GM20431 (cell line): ENCODE measurements around the gene PFN3.
"Not testable (repeated sequence)": the region's sequence is repeated elsewhere in the genome, so short reads cannot be mapped to it uniquely, and the experiment has no call there.

Experiments used
- in situ Hi-C: fragments of 300-500 bp; cut with MseI, MboI; formaldehyde crosslinking; loops from one replicate; pipeline ENCODE4 v1.15.0; 2020; ENCODE audit warnings: low sequenced_read_pairs; ENCODE audit not compliant: unreplicated experiment

The PFN3 gene

DNA sequence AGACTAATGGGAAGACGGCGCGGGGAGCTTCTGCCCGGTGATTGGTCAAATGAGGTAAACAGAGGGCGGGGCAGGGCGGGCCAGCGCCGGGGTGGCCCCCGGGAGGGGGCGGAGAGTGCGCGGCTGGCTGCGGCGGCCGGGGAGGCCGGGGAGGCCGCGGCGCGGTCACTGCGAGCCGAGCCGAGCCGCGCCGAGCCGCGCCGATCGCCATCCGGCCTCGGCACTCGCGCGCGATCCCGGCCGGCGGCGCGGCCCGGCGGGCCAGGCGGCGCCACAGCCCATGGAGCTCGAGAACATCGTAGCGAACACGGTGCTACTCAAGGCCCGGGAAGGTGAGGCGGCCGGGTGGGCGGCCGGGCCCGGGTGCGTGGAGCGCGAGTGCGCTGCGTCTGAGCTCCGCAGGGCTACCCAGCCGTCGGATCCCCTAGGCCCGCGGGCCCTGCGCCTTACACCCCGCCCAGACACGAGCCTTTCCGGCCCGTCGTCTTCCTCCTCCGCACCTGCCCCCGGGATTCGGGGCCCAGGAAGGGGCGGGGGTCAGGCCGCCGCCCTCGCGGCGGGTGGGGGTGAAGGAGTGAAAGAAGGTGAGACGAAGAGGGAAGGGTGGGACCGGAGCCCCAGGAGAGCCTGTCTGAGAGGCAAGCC, 26.2 kb upstream of the PFN3 start, which contains the start of gene GRK6:
Gene GRK6, plus strand, starts transcription at position 111 of the 645 bp plus-strand sequence. Its CDS starts 170 bp downstream, at position 281.
- in situ Hi-C loops, result no loop called here

- in situ Hi-C loops, result no loop called here
These were observed 25.5 kb upstream of the PFN3 start for GRCh38 chr5:177425801-177426565.

DNA sequence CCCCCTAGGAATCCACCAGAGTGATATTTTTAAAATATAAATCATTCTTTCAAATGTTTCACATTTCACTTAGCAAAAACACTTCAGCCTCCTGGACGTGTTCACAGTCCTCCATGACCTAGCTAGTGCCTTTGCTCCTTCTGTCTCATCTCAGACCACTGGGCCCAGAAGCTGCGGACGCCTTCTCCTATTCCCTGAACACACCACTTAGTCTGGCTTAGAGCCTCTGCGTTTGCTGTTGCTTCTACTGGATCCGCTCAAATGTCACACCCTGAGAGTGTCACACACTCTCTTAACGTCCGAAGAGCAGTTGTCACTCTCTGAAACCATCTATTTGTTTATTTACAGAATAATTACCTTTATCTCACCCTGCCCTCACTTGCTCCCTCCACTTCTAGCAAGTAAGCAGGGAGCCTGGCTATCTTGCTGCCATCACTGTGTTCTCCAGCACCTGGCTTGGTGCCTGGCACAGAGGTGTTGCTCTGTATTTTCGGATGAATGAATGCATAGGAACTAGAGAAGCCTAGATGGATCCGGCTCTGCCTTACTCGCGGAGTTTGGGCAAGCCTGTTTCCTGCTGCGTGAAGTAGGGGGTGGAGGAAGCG, 24.8 kb upstream of the PFN3 start:
- in situ Hi-C loops, result no loop called here

DNA sequence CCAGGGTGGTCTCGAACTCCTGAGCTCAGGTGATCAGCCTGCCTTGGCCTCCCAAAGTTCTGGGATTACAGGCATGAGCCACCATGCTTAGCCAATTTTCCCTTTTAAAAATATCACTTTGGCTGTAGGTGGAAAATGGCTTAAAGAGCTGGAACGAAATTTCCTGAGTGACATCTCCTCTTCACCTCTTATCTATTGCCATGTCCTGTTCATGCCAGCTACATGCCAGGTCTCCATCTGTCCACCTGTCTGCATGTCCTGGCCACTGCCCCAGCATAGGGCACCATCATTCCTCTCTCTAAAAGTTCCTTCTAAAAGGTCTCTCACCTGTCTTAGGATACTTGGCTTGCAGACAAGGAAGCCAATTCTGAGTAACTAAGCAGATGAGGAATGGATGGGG, 23.2 kb upstream of the PFN3 start:
- in situ Hi-C loops, result no loop called here

DNA sequence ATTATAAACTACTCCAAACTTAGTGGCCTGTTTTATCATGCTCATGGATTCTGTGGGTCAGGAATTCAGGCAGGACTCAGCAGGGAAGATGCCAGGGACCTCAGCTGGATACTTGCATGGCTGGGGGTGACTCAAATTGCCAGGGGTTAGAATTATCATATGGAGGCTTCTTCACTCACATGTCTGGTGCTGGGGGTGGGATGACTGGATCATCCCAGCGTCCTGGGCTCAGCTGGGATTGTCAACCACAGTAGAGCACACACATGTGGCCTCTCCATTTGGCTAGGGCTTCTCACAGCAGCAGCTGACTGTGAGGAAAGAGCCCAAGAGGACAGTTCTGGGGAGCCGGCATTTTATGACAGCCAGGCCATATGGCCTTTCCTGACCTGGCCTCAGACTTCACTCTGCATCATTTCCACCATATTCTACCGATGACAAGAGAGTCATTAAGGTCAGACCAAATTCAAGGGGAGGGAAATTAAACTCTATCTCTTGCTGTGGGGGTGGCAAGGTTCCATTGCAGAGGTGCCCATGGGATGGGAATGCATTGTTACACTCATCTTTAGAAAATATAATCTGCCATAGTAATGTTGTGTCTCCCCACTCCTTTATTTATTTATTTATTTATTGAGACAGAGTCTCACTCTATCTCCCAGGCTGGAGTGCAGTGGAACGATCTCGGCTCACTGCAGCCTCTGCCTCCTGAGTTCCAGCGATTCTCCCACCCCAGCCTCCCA, 20.8 kb upstream of the PFN3 start:
- in situ Hi-C loops, result no loop called here

GRCh38 chr5:177420472-177420871, 20.0 kb upstream of the PFN3 start:
- in situ Hi-C loops, result not testable (repeated sequence)

DNA sequence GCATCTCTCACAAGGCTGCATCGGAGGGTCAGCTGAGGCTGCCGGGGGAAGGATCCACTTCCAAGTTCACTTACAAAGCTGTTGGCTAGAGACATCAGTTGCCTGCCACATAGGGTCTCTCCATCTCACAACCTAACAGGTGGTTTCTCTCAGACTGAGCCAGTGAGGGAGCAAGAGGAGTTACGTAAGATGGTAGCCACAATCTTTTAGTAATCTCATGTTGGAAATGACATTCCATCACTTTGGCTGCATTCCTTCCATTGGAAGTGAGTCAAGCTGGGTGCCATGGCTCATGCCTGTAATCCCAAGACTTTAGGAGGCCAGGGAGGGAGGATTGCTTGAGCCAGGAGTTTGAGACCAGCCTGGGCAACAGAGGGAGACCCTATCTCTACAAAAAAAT, 18.6 kb upstream of the PFN3 start:
- in situ Hi-C loops, result no loop called here

DNA sequence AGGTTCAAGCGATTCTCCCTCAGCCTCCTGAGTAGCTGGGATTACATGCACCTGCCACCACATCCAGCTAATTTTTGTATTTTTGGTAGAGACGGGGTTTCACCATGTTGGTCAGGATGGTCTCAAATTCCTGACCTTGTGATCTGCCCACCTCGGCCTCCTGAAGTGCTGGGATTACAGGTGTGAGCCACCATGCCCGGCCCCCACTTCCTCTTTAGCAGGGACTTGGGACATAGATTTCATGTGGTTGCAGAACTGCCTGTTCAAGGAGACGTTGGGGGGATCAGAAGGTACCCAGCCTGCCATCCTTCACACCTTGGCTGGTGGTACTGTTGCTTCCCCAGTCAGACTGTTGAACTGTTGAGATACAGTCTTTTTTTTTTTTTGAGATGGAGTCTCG, 16.6 kb upstream of the PFN3 start:
- in situ Hi-C loops, result not testable (repeated sequence)

GRCh38 chr5:177414481-177414880, 14.0 kb upstream of the PFN3 start:
- in situ Hi-C loops, result no loop called here

DNA sequence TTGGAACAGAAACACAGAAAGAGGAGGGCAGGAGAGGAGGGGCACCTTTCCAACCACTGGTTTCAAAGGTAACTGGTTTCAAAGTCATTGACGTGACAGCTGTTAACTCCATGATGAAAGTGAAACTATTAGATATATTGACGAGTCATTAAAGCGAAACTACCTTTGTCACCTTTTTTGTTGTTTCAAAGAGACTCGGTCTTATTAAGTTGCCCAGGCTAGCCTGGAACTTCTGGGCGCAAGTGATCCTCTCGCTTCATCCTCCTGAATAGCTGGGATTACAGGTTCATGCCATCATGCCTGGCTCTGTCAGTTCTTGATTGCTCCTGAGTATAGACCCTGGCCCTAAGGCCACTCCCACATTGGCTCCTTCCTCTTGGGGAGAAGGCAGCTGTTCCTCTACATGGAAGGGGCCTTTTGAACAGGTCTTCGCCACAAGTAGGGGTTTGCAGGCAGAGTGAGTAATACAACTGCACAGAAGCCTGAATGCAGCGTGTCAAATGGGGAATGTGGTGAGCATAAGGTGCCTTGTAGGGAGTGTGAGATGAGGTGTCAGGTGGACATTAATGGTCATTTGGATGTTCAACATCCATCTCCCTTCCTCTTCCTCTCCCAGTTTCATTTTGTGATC, 12.3 kb upstream of the PFN3 start:
- in situ Hi-C loops, result no loop called here

DNA sequence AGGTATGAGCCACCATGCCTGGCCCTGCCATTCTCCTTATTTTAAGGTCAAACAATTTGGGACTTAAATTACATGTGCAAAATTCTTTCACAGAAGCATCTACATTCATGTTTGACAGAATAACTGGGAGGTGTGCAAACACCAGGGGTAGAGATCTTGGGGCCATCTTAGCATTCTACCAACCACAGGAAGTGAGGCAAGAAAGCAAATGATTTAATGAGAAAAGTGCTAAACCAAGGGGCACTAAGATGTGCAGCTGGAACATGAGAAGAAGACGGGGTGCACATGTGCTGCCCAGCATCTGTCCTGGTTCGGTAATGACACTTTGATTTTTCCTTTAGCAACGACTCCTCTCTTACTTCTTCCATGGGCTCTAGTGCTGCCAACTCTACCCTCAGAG, 10.1 kb upstream of the PFN3 start:
- in situ Hi-C loops, result no loop called here

DNA sequence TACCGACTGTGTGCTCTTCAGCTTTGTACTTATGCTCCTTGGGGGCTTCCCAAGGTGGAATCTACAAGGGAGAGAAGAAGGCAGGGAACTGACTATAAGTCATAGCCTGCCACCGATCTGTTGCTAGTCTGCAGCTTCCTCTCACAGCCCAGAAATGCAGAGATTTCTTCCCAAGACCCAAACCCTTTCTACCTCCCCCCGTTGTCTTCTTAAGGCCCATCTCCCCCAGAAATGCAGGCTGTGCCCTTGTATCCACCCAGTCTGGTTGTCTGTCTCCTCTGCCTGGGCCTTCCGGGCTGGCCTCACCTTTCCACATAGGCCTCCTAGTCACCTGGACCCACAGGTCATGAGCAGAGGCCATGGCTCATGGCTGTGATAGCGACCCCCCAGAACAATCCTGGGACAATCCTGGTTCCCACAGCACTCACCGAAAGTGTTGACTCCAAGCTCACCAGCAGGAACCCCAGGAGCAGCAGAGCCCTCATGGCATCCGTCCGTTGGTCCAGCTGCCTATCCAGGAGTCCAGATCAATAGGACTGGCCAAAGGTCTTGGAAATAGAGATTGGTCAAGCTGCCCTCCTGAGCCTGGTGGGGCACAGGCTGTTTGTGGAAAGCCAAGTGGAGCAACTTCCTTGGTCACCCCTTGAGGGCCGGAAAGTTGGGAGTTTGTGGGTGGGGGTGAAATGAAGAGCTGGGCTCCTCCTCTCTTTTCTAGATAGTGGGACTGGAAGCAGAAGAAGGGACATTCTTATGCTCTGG, 8.8 kb upstream of the PFN3 start, which contains the start of gene F12:
Gene F12, minus strand, starts transcription at position 522 of the 759 bp plus-strand sequence. Its CDS starts 37 bp downstream, at position 485.
- in situ Hi-C loops, result loop anchor here (10.0 kb wide), 1 partner anchor 46 kb away; no protein-coding TSS in a partner anchor

GRCh38 chr5:177405805-177406204, 5.3 kb upstream of the PFN3 start:
- in situ Hi-C loops, result loop anchor here (10.0 kb wide), 1 partner anchor 49 kb away; no protein-coding TSS in a partner anchor

- in situ Hi-C loops, result loop anchor here (10.0 kb wide), 1 partner anchor 49 kb away; no protein-coding TSS in a partner anchor
These were observed 4.9 kb upstream of the PFN3 start for GRCh38 chr5:177405312-177405711.

GRCh38 chr5:177404641-177405179, 4.2 kb upstream of the PFN3 start:
- in situ Hi-C loops, result loop anchor here (10.0 kb wide), 1 partner anchor 50 kb away; no protein-coding TSS in a partner anchor

DNA sequence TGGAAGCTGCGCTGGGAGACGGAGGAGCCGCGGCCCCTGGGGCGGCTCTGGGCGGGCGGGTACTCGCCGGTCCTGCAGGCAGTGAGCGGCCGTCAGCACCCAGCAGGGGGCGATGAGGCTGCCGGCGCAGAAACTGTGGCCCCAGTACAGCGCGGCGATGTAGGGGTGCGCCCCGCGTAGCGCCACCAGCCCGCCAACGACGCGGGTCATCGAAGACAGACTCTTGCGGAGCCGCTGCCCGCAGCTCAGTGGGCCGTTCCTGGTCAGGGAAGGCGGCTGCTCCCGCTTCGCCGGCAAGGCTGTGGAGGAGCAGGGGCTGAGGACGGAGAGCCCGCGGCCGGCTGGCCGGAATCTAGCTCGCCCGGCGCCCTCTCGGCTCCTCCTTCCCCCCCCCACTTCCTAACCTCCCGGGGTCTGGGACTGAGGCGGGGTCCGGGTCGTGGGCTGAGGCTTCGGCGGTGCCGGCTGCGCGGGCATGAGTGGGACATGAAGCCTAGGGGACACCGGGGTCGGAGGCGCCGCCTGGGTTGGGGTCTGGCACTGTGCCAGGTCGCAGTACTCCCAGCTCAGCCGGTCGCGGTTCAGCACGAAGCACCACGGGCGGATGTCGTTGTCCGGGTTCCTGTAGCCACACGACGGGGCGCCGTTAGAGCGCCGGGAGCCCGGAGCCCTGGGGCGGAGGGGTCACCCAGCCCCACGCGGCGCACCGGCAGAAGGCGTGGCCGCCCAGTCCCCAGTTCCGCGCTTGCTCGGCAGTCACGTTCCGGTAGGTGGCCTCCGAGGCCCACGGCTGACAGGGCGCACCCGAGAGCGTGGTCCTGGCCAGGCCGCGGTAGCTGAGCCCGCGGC, 3.6 kb upstream of the PFN3 start:
- in situ Hi-C loops, result loop anchor here (10.0 kb wide), 1 partner anchor 51 kb away; no protein-coding TSS in a partner anchor

DNA sequence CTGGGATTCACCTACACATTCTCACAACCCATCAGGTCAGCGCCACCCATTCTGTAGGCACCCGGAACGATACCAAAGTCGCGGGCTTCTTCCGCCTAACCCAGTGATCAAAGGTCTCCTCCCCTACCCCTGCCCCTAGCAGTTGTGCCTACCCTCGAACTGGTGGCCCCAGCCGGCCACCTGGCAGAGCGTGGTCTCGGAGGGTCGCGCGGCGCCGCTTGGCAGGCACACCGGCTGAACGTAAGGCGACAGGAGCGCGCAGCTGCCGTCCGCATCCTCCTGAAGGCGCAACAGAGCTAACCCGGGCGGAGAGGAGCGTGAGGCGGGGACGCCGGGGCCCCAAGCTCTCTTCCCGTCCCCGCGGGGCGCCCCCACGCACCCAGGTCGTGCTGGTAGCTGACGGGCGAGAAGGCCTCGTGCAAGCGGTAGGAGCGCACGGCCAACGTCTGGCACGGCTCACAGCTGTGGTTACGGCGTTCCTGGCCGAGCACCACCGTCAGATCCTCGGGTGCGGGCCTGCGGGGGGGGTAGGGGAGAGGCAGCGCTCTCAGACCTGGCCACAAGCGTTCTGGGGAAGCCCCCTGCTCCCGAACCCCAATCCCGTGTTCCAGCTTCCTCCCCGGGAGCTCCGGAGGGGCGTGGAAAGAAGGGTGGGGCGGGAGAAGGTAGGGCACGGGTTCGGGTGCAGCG, 2.8 kb upstream of the PFN3 start:
- in situ Hi-C loops, result loop anchor here (10.0 kb wide), 1 partner anchor 52 kb away; no protein-coding TSS in a partner anchor
